ENCODE measurements around the gene PARP15. TPM values are rescaled to one million over a fixed set of nuclear protein-coding genes. Genes with fewer than 3 reads are reported as not detected.

PARP15 gene
- total and polyA plus RNA-seq, 12 donors, result 0.12 to 4.3 (median 1.3) TPM

DNA sequence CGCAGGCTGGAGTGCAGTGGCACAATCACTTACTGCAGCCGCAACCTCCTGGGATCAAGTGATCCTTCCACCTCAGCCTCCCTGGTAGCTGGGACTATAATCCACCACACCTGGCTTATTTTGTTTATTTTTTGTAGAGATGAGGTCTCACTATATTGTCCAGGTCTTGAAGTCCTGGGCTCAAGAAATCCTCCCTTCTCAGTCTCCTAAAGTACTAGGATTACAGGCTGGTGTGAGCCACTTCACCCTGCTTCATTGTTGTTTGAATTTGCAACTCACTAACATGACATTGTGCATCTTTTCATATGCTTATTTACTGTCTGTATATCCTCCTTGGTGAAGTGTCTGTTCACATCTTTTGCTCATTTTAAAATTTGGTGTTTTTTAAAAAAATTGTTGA is 10.1 kb downstream of the PARP15 start:
- Histone ChIP-seq H3K36me3 (replicated peaks in 1 of 2) (no peaks in the 10 kb centered on the region), H3K4me1 (replicated peaks in 1 of 2) (no peaks in the 10 kb centered on the region), H3K9me3 (replicated peaks in 1 of 3) (no peaks in the 10 kb centered on the region), H3K27ac (no peak overlapping the region), H3K4me3 (no peak overlapping the region), H3K27me3 (no peaks in the 10 kb centered on the region)
- no peak for DNase-seq
- intact Hi-C loops (cut with DNase I), result no loop called here
- WGBS, 4 donors, result 21 to 100% (median 67%) methylated on average over 1 to 2 of the region's 2 CpGs
- TF ChIP-seq POLR2A (IDR thresholded peaks at IDR 0.05), result no peak
- TF ChIP-seq, protein P1, sequence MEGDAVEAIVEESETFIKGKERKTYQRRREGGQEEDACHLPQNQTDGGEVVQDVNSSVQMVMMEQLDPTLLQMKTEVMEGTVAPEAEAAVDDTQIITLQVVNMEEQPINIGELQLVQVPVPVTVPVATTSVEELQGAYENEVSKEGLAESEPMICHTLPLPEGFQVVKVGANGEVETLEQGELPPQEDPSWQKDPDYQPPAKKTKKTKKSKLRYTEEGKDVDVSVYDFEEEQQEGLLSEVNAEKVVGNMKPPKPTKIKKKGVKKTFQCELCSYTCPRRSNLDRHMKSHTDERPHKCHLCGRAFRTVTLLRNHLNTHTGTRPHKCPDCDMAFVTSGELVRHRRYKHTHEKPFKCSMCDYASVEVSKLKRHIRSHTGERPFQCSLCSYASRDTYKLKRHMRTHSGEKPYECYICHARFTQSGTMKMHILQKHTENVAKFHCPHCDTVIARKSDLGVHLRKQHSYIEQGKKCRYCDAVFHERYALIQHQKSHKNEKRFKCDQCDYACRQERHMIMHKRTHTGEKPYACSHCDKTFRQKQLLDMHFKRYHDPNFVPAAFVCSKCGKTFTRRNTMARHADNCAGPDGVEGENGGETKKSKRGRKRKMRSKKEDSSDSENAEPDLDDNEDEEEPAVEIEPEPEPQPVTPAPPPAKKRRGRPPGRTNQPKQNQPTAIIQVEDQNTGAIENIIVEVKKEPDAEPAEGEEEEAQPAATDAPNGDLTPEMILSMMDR (IDR thresholded peaks at IDR 0.05), result no peak

DNA sequence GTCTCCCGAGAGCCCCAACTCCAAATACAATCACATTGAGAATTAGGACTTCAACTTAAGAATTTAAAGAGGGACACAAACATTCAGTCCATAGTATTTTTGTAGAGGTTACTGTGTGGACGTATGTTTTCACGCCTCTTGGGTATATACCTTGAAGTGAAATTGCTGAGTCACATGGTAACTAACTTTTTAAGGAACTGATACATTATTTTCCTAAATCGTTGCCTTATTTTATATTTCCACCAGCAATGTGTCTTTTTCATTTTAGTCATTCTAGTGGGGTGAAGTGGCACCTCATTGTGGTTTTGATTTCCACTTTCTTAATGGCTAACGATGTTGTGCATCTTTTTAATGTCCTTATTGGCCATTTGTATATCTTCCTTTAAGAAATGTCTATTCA is 11.8 kb downstream of the PARP15 start:
- Histone ChIP-seq H3K9me3 (replicated peaks in 1 of 3) (no peaks in the 10 kb centered on the region), H3K27me3 (no peaks in the 10 kb centered on the region), H3K4me3 (no peak overlapping the region), H3K36me3 (replicated peaks in 1 of 2) (no peaks in the 10 kb centered on the region), H3K27ac (no peak overlapping the region), H3K4me1 (replicated peaks in 1 of 2) (no peaks in the 10 kb centered on the region)
- intact Hi-C loops (cut with DNase I), result no loop called here
- no peak for DNase-seq
- WGBS, 4 donors, result 54 to 70% (median 56%) methylated on average over 5 of the region's 5 CpGs
- TF ChIP-seq, protein P1 (IDR thresholded peaks at IDR 0.05), result no peak
- TF ChIP-seq POLR2A (IDR thresholded peaks at IDR 0.05), result no peak

DNA sequence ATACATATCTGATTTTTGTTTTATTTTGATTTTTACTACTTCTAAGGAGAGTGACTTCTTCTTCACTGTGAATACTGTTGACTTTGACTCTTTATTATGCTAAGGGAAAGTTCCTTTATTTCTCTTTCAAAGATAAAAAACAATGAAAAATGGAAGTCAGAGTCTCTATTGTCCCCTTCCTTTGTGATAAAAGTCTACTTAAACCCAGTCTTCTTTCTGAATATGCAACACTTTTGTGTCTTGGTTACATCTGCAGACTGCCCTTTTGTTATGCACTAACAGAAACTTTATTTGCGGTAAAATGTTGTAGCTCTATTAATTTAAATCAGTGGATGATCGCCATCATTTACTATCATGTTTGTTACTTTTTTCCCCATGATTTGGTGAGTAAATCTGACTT is 13.2 kb downstream of the PARP15 start:
- DNase-seq, result no peak
- no peak for TF ChIP-seq POLR2A (IDR thresholded peaks at IDR 0.05)
- TF ChIP-seq, protein P1 (IDR thresholded peaks at IDR 0.05), result no peak
- H3K9me3 ChIP-seq (replicated peaks in 1 of 3), result no peaks in the 10 kb centered on the region
- 92 to 97% (median 95%) methylated on average over 2 of the region's 2 CpGs for WGBS, 4 donors
- no peaks in the 10 kb centered on the region for H3K4me1 ChIP-seq (replicated peaks in 1 of 2)
- H3K27ac ChIP-seq, result no peak overlapping the region
- intact Hi-C loops (cut with DNase I), result no loop called here
- no peaks in the 10 kb centered on the region for H3K27me3 ChIP-seq
- H3K4me3 ChIP-seq, result no peak overlapping the region
- H3K36me3 ChIP-seq (replicated peaks in 1 of 2), result no peaks in the 10 kb centered on the region

DNA sequence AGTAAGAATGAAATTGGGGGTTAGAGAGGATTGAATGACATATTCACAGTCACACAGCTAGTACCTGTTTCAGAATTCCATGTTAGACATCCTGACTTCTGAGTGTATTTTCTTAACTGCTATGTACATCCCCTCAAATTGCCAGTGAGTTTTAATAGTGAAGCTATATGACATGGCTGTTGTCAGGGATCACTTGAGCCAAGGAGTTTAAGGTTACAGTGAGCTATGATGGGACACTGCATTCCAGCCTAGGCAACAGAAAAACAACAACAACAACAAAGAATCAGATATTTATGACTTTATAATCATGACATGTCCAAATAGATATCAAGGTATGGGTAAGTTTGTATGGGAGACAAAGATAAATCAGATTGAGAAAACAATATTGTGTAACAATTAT is 16.6 kb downstream of the PARP15 start:
- Histone ChIP-seq H3K4me3 (no peak overlapping the region), H3K27me3 (no peaks in the 10 kb centered on the region), H3K36me3 (replicated peaks in 1 of 2) (no peaks in the 10 kb centered on the region), H3K9me3 (replicated peaks in 1 of 3) (no peaks in the 10 kb centered on the region), H3K27ac (no peak overlapping the region), H3K4me1 (replicated peaks in 1 of 2) (no peaks in the 10 kb centered on the region)
- intact Hi-C loops (cut with DNase I), result no loop called here
- no peak for DNase-seq
- TF ChIP-seq, protein P1 (IDR thresholded peaks at IDR 0.05), result no peak
- no peak for TF ChIP-seq POLR2A (IDR thresholded peaks at IDR 0.05)

Data from adrenal gland (tissue), 12 donors.